Ovary (tissue), 9 donors: ENCODE measurements around the gene PI4KA. TPM values are rescaled to one million over a fixed set of nuclear protein-coding genes. Genes with fewer than 3 reads are reported as not detected.

Experiments
- DNase-seq, 5 donors: peaks; one replicate each; pipeline ENCODE4 v3.0.0-alpha.2; 2019 to 2020
- H3K27ac ChIP-seq, 2 donors: fragments of 200-600 bp; one replicate each; pipeline versions ENCODE4 v1.5.1 to v1.8.0; 2019 to 2022
- H3K27me3 ChIP-seq: fragments of 200-600 bp; one replicate; pipeline ENCODE4 v1.8.0; 2022
- H3K36me3 ChIP-seq: fragments of 200-600 bp; sonication (generic); one replicate; pipeline ENCODE4 v1.5.1; 2019
- H3K4me1 ChIP-seq: one replicate; pipeline ENCODE4 v1.8.1; 2013; ENCODE audit warnings: mild to moderate bottlenecking, moderate library complexity; ENCODE audit not compliant: insufficient read depth
- H3K4me3 ChIP-seq: fragments of 200-600 bp; sonication (generic); one replicate; pipeline ENCODE4 v1.5.1; 2017
- H3K9me3 ChIP-seq, 2 donors: fragments of 200-600 bp in 1 of 2; sonication (generic) in 1 of 2; one replicate each; pipeline versions ENCODE4 v1.5.1 to v1.8.1; 2013 to 2019; ENCODE audit warnings: mild to moderate bottlenecking in 1 of 2, moderate library complexity in 1 of 2
- EP300 ChIP-seq: sonication (generic); formaldehyde crosslinking; IDR thresholded peaks from one replicate; pipeline ENCODE4 v1.6.1; 2017; ENCODE audit warnings: antibody characterized with exemption
- POLR2A ChIP-seq: fragments of 450-650 bp; IDR thresholded peaks from one replicate; pipeline ENCODE4 v1.6.1; 2017; ENCODE audit warnings: antibody characterized with exemption, mild to moderate bottlenecking, moderate library complexity
- WGBS, 3 donors: extraction: QIAGEN DNeasy Blood & Tissue Kit in 1 of 3; methylation state at CpG; one replicate each; pipeline versions ENCODE4 v1.1.5 to v1.1.7; 2013 to 2017; 5-methylcytosine and 5-hydroxymethylcytosine counted together
- intact Hi-C, 4 donors: fragments of 100-400 bp; cut with DNase I; formaldehyde crosslinking; loops; one replicate each; pipeline versions ENCODE4 v1.11.0 to v1.15.1; 2022 to 2023
- polyA plus RNA-seq, 2 donors: library from polyadenylated mRNA; stranded (reverse); fragments of 200-250 nt in 1 of 2; fragments of 350-450 nt in 1 of 2; fragmentation: Illumina TruSeq in 1 of 2; extraction: RNeasy Lipid Tissue Mini Kit (QIAGEN cat#74804) in 1 of 2; gene quantifications; one replicate each; pipeline ENCODE4 v1.2.3, GENCODE V29; 2013 to 2014
- total RNA-seq, 7 donors: library from RNA; depleted of rRNA in 2 of 7; stranded (reverse); fragments of >200 nt in 2 of 7; fragmentation: NEBNext Ultra II Directional in 3 of 7; extraction: Animal tissue kit (Norgen Biotek cat#: 25700) in 3 of 7; gene quantifications; one replicate each; pipeline versions ENCODE4 v1.1.0 to v1.2.4, GENCODE V29; 2016 to 2023
- TF ChIP-seq, protein P1 (sequence below), 3 donors: fragments of 450-650 bp in 2 of 3; fragments of 200-600 bp in 1 of 3; IDR thresholded peaks; one replicate each; pipeline versions ENCODE4 v1.5.1 to v1.8.0; 2016 to 2022; ENCODE audit warnings: antibody characterized with exemption in 3 of 3, mild to moderate bottlenecking in 1 of 3
- donor health status: DM: no; HTN: no; CAD: no; lungs with moderate emphysema.
- donor health status: DM: no; HTN: no; CAD: no.
- donor health status: Bipolar disorder and iron deficiency.
- donor health status: DM: yes; HTN: yes; CAD: no.
- donor health status: DM: no; HTN: no; CAD: no.
- donor health status: DM: yes; HTN: yes; CAD: no.

PI4KA gene
- total and polyA plus RNA-seq, 9 donors = 30.6 to 97.6 (median 62.7) TPM

DNA sequence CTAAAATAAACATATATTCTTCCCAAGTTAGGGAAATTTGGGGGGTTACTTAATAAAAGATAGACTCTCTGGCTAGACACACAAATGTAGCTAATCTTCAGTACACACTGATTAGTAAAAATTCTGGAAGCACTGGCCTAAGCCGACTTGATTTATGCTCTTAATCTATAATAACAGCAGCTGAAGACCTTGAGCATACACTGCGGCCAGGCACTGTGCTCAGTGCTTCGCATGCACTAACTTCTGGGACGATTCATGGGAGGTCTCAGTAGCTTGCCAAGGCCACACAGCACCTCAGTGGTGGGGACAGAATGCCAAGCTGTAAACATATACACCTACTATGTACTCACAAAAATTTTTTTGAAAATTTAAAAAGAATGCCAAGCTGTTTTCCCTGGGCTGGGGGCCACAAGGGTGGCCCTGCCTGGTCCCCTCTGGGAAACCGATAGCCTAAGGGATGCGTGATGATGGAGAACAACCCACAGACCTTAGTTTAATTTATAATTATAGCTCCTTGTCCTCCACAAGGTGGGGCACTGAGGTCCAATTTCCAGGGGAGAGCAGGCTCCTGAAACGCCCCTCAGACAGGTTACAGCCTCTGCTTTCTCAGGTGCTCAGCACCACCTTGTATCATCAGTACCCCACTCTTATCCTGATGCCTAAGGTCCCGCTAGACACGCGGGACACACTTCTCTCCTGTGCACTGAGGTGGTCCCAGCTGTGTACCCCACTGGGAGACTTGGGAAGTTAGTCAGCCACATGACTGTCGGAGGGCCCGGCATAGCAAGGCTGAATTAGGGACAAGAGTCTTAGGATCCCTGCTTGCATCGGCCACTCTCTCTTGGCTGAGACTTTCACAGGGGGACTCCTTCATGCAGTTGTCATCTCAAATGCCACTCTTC is 64.6 kb downstream of the PI4KA start:
- H3K27ac ChIP-seq = no peak overlapping the region

DNA sequence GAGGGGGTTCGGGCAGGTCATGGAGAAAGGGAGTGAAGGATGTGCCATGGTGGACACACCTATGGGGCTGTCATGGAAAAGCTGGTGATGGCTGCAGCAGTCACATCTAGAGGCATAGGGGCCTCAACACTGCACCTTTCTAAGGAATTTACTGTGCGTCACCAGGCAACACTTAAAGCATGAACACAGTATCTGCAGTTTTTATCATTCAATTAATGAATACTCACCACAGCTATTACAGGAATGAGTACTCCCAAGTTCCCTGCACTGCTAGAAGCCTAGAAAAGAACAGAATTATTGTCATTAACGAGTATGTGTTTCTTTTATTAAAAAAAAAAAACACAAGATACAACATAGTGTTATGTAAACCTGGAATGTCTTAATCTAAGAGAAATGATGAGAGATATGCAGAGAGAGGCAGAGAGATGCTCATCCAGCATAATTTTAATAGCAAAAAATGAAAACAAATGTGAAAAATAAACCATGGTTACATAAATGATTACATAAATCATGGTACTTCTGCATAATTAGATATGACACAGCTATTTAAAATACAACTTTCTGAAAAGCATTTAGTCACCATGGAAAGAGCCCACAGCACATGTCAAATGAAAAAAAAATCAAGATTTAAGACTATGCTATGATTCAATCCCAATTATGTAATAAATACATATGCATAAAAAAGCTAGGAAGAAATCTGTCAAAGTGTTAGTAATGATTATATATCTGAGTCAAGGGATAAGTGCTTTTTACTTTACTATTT is 65.5 kb downstream of the PI4KA start:
- H3K4me3 ChIP-seq = no peak overlapping the region
- no peak for DNase-seq
- TF ChIP-seq, protein P1, sequence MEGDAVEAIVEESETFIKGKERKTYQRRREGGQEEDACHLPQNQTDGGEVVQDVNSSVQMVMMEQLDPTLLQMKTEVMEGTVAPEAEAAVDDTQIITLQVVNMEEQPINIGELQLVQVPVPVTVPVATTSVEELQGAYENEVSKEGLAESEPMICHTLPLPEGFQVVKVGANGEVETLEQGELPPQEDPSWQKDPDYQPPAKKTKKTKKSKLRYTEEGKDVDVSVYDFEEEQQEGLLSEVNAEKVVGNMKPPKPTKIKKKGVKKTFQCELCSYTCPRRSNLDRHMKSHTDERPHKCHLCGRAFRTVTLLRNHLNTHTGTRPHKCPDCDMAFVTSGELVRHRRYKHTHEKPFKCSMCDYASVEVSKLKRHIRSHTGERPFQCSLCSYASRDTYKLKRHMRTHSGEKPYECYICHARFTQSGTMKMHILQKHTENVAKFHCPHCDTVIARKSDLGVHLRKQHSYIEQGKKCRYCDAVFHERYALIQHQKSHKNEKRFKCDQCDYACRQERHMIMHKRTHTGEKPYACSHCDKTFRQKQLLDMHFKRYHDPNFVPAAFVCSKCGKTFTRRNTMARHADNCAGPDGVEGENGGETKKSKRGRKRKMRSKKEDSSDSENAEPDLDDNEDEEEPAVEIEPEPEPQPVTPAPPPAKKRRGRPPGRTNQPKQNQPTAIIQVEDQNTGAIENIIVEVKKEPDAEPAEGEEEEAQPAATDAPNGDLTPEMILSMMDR (IDR thresholded peaks at IDR 0.05) = no peak
- TF ChIP-seq POLR2A (no peak), EP300 (no peak)
- no peaks in the 10 kb centered on the region for H3K36me3 ChIP-seq
- H3K27me3 ChIP-seq = no peaks in the 10 kb centered on the region
- peaks cover 9% of the 10 kb centered on the region for H3K4me1 ChIP-seq
- H3K9me3 ChIP-seq = no peaks in the 10 kb centered on the region
- 10 to 32% (median 25%) methylated on average over 3 of the region's 3 CpGs for WGBS, 3 donors
- intact Hi-C loops = no loop called here
- H3K27ac ChIP-seq = no peak overlapping the region

More for the DNA sequence above, 64.6 kb downstream of the PI4KA start:
- H3K4me3 ChIP-seq = no peak overlapping the region
- intact Hi-C loops = no loop called here
- H3K9me3 ChIP-seq = no peaks in the 10 kb centered on the region
- peaks cover 9% of the 10 kb centered on the region for H3K4me1 ChIP-seq
- no peaks in the 10 kb centered on the region for H3K27me3 ChIP-seq
- DNase-seq = no peak
- WGBS, 3 donors = 56 to 62% (median 59%) methylated on average over 13 of the region's 13 CpGs
- H3K36me3 ChIP-seq = no peaks in the 10 kb centered on the region
- TF ChIP-seq, protein P1 (IDR thresholded peaks at IDR 0.05) = no peak
- TF ChIP-seq EP300 (no peak), POLR2A (no peak)

DNA sequence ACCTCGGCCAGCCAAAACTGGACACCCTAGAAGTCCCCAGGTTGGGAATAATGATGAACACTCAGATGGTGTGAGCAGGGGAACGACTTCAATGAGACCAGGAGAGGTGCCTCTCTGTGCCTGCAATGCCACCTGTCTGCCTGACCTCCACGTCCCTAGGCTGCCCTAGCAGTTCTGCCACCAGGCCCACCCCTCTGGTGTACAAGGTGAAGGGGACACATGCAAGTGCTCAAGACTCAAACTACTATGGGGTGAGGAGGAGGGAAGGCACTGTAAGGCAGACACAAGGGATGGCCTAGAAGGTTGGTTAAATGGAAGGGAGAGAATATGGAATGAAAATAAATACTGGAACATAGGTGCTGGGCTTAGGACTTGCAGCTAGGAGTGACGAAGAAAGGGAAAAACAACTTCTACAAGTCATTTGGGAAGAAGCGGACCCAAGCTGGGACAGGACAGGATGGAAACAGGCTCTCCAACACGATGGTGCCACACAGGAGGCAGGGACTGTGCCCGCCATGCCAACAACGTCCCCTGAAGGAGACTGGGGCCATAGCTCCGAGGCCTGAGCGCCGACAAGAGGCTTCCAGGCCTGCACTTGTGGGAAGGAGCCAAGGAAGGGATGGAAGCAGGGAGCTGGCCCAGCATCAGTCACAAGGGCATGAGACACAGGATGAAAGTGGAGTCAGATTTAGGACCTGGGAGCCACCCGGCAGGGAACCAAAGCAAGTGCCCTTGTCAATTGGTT is 66.2 kb downstream of the PI4KA start:
- 69 to 75% (median 75%) methylated on average over 12 of the region's 12 CpGs for WGBS, 3 donors

More for the DNA sequence above, 66.2 kb downstream of the PI4KA start:
- Histone ChIP-seq H3K4me1 (peaks cover 9% of the 10 kb centered on the region), H3K27ac (no peak overlapping the region), H3K4me3 (no peak overlapping the region), H3K27me3 (no peaks in the 10 kb centered on the region), H3K36me3 (no peaks in the 10 kb centered on the region), H3K9me3 (no peaks in the 10 kb centered on the region)
- intact Hi-C loops = no loop called here
- TF ChIP-seq, protein P1 (IDR thresholded peaks at IDR 0.05) = no peak
- TF ChIP-seq POLR2A (no peak), EP300 (no peak)
- peak in 1 of 5 donors; percentile 40 for DNase-seq
